GM11168 (cell line): Measurements from ENCODE around the gene GBA3.

Experiments
- in situ Hi-C: fragments of 300-500 bp; cut with MboI; formaldehyde crosslinking; loops from one replicate; pipeline ENCODE4 v1.12.0; 2022; ENCODE audit warnings: low sequenced_read_pairs; ENCODE audit not compliant: unreplicated experiment

GBA3 gene

GRCh38 chr4:22764183-22764582, 71.4 kb downstream of the GBA3 start:
- in situ Hi-C loops, result no loop called here

GRCh38 chr4:22766068-22766467, 73.3 kb downstream of the GBA3 start:
- in situ Hi-C loops, result no loop called here

- in situ Hi-C loops, result no loop called here
These were observed 85.9 kb downstream of the GBA3 start for GRCh38 chr4:22778547-22779163.

- in situ Hi-C loops, result no loop called here
These were observed 87.6 kb downstream of the GBA3 start for GRCh38 chr4:22780317-22780716.

GRCh38 chr4:22780797-22781196, 88.1 kb downstream of the GBA3 start:
- in situ Hi-C loops, result no loop called here

GRCh38 chr4:22787753-22788375, 95.1 kb downstream of the GBA3 start:
- in situ Hi-C loops, result no loop called here

- in situ Hi-C loops, result no loop called here
These were observed 97.9 kb downstream of the GBA3 start for GRCh38 chr4:22790631-22791030.

- in situ Hi-C loops, result no loop called here
These were observed 102.0 kb downstream of the GBA3 start for GRCh38 chr4:22794732-22795131.

- in situ Hi-C loops, result no loop called here
These were observed 108.7 kb downstream of the GBA3 start for GRCh38 chr4:22801391-22801790.

- in situ Hi-C loops, result no loop called here
These were observed 110.1 kb downstream of the GBA3 start for GRCh38 chr4:22802876-22803275.

- in situ Hi-C loops, result no loop called here
These were observed 110.8 kb downstream of the GBA3 start for GRCh38 chr4:22803512-22803911.

- in situ Hi-C loops, result no loop called here
These were observed 122.2 kb downstream of the GBA3 start for GRCh38 chr4:22814906-22815305.

- in situ Hi-C loops, result no loop called here
These were observed 131.4 kb downstream of the GBA3 start for GRCh38 chr4:22824091-22824490.

GRCh38 chr4:22842360-22843018, 149.8 kb downstream of the GBA3 start:
- in situ Hi-C loops, result no loop called here

- in situ Hi-C loops, result no loop called here
These were observed 155.6 kb downstream of the GBA3 start for GRCh38 chr4:22848332-22848731.

GRCh38 chr4:22850055-22850454, 157.3 kb downstream of the GBA3 start:
- in situ Hi-C loops, result no loop called here

GRCh38 chr4:22850630-22851029, 157.9 kb downstream of the GBA3 start:
- in situ Hi-C loops, result no loop called here

- in situ Hi-C loops, result no loop called here
These were observed 164.7 kb downstream of the GBA3 start for GRCh38 chr4:22857411-22857810.

GRCh38 chr4:22859318-22859717, 166.6 kb downstream of the GBA3 start:
- in situ Hi-C loops, result no loop called here
